ENCODE measurements around the gene SYNE1. TPM values are rescaled to one million over a fixed set of nuclear protein-coding genes. Genes with fewer than 3 reads are reported as not detected.

SYNE1 gene
- total RNA-seq, 1 donor = 101 TPM

DNA sequence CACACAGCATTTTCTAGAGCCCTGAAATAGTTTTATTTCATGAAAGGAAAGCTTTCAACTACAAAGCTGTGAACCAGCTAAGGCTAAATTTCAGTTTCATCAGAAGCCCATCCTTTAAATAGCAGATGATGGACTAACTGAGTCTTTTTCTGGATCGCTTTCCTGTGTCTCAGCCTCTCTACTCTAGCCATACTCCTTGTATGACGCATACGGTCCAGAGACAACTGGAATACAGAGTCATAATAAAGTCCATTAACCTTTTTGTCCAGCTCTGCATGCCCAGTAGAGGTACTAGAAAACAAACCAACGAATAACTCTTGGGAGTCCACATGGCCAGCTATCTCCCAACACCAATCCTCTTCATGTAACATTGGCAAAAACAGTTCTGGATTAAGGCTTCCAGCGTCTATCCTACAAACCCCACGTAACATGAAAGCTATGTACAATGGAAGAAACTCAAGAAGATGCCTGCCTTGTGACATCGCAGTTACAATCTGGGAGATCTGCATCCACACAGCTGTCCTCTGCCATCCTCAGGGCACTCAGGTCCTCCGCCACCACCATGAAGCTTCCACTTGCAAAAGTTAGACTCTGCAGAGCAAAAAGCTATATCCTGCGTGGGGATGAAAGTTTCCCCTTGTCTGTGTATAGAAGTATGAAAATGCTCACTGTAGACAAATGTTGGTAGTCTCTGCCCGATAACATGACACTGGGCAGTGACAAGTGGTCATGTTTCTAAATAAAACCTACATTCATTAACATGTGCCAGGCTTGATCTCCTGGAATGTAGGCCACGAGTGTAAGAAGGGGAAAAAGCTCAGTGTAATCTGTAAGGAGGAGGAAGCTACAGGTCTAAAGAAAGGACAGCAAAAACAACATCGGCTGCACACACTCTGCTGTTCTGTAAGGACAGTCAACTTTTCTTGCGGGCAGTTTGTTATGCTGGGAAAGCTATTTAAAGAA lies 469.2 kb downstream of the SYNE1 start:
- H3K4me3 ChIP-seq (ENCODE audit: low read depth, low read length) = no peak overlapping the region
- TF ChIP-seq, protein P1, sequence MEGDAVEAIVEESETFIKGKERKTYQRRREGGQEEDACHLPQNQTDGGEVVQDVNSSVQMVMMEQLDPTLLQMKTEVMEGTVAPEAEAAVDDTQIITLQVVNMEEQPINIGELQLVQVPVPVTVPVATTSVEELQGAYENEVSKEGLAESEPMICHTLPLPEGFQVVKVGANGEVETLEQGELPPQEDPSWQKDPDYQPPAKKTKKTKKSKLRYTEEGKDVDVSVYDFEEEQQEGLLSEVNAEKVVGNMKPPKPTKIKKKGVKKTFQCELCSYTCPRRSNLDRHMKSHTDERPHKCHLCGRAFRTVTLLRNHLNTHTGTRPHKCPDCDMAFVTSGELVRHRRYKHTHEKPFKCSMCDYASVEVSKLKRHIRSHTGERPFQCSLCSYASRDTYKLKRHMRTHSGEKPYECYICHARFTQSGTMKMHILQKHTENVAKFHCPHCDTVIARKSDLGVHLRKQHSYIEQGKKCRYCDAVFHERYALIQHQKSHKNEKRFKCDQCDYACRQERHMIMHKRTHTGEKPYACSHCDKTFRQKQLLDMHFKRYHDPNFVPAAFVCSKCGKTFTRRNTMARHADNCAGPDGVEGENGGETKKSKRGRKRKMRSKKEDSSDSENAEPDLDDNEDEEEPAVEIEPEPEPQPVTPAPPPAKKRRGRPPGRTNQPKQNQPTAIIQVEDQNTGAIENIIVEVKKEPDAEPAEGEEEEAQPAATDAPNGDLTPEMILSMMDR (IDR thresholded peaks at IDR 0.05; ENCODE audit: insufficient read depth, low read depth, low read length) = no peak
- peak; percentile 32 for DNase-seq (ENCODE audit: low read depth)

DNA sequence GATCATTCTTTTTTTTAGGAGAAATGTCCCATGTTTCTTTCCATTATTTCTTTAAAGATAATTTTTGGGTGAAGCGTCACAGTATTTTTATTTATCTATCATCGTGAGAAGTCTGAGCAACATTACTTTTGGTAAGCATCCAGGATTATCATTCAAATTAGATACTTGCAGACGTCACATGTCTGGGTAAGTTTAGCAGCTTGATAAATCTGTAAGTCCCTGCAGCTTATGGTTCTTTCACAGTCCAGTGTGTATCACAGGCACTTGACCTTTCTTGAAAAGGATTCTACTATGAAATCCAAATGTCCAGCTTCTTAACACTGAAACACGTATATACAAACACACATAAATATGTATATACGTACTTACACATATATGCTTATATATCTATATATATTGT lies 470.3 kb downstream of the SYNE1 start:
- DNase-seq (ENCODE audit: low read depth) = no peak
- H3K4me3 ChIP-seq (ENCODE audit: low read depth, low read length) = no peak overlapping the region
- TF ChIP-seq, protein P1 (IDR thresholded peaks at IDR 0.05; ENCODE audit: insufficient read depth, low read depth, low read length) = no peak

GRCh38 chr6:152166497-152166896 lies 470.7 kb downstream of the SYNE1 start:
- no peak for DNase-seq (ENCODE audit: low read depth)
- H3K4me3 ChIP-seq (ENCODE audit: low read depth, low read length) = no peak overlapping the region
- TF ChIP-seq, protein P1 (IDR thresholded peaks at IDR 0.05; ENCODE audit: insufficient read depth, low read depth, low read length) = no peak

DNA sequence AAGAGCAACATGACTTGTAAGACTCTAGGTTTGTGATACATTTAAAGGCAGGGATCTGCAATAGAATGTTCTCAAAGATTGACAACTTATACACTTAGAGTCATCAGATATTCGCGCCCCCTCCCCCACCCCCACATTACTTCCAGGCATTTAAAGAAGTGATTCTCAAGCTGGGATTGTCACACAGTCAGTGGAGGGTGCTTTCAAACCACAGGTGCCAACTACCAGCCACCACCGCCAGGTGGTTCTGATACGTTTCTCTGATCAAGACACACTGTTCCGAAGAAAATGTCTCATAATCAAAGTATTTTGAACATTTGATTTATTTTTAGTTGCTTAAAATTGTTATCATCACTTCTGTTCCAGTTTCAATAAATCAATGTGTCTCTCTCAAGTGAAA lies 472.2 kb downstream of the SYNE1 start:
- DNase-seq (ENCODE audit: low read depth) = no peak

GRCh38 chr6:152161501-152161900 lies 475.7 kb downstream of the SYNE1 start:
- no peak overlapping the region for H3K4me3 ChIP-seq (ENCODE audit: low read depth, low read length)
- TF ChIP-seq, protein P1 (IDR thresholded peaks at IDR 0.05; ENCODE audit: insufficient read depth, low read depth, low read length) = no peak
- no peak for DNase-seq (ENCODE audit: low read depth)

More for the DNA sequence above, 472.2 kb downstream of the SYNE1 start:
- TF ChIP-seq, protein P1 (IDR thresholded peaks at IDR 0.05; ENCODE audit: insufficient read depth, low read depth, low read length) = no peak
- H3K4me3 ChIP-seq (ENCODE audit: low read depth, low read length) = no peak overlapping the region

GRCh38 chr6:152160346-152160745 lies 476.8 kb downstream of the SYNE1 start:
- DNase-seq (ENCODE audit: low read depth) = no peak
- TF ChIP-seq, protein P1 (IDR thresholded peaks at IDR 0.05; ENCODE audit: insufficient read depth, low read depth, low read length) = no peak
- H3K4me3 ChIP-seq (ENCODE audit: low read depth, low read length) = no peak overlapping the region

Data from fibroblast of villous mesenchyme (primary cell).